HCT116 (cell line): Measurements from ENCODE around the gene LAMTOR4. TPM values are rescaled to one million over a fixed set of nuclear protein-coding genes. Genes with fewer than 3 reads are reported as not detected.

Experiments used
- ATAC-seq: fragments of 200-7000 bp; cut with Tn5 transposase; 2 replicates; pipeline ENCODE4 v1.9.1; 2020; ENCODE audit warnings: mild to moderate bottlenecking, moderate library complexity
- BruUV-seq: library from RNA; stranded (reverse); fragments of 400-500 nt; replicated peaks from 2 replicates; lab custom pipeline; 2021; lab: Mats Ljungman, UMichigan
- CTCF ChIA-PET: fragments of 300-600 bp; sonication (Branson Sonifier 250); formaldehyde crosslinking; loops from one replicate; lab custom pipeline; 2021; ENCODE audit warnings: antibody characterized with exemption; lab: Charles Lee
- POLR2A ChIA-PET: fragments of 300-600, 350-600 bp; sonication (Branson Sonifier 250); formaldehyde crosslinking; loops from one replicate; lab custom pipeline; 2021; ENCODE audit warnings: antibody characterized with exemption; lab: Charles Lee
- RAD21 ChIA-PET, 2 experiments: fragments of 300-600 bp; sonication (Branson Sonifier 250); formaldehyde crosslinking; loops; one replicate each; lab custom pipeline; 2023; ENCODE audit warnings: low total read pairs in 2 of 2; ENCODE audit not compliant: uncharacterized antibody in 2 of 2, unreplicated experiment in 2 of 2, low non-redundant PET in 1 of 2; lab: Charles Lee
- DNase-seq: peaks from one replicate; pipeline ENCODE4 v3.0.0-alpha.2; 2010; ENCODE audit warnings: low read depth, low spot score
- H2AFZ ChIP-seq: fragments of 200-600 bp; shearing (Covaris generic), sonication (generic); 2 replicates; pipeline ENCODE4 v1.6.1; 2017; ENCODE audit warnings: low read depth, mixed run types, mixed read lengths, antibody characterized with exemption, low read length; ENCODE audit not compliant: poor library complexity, severe bottlenecking
- H3K27ac ChIP-seq: 2 replicates; pipeline ENCODE4 v1.5.1; 2012; ENCODE audit warnings: low read depth, low read length
- H3K27me3 ChIP-seq: fragments of 200-600 bp; sonication (generic); 2 replicates; pipeline ENCODE4 v1.6.1; 2016; ENCODE audit warnings: mixed run types, low read length, mixed read lengths; ENCODE audit not compliant: insufficient read depth
- H3K36me3 ChIP-seq, 2 experiments: fragments of 200-500 bp in 1 of 2; fragments of 200-600 bp in 1 of 2; sonication (Bioruptor generic) in 1 of 2; sonication (generic) in 1 of 2; 2 replicates each; pipeline versions ENCODE4 v1.5.1 to v1.6.1; 2014 to 2016; ENCODE audit warnings: low read length in 2 of 2, inconsistent platforms in 1 of 2, mixed read lengths in 1 of 2, mixed run types in 1 of 2; ENCODE audit not compliant: insufficient read depth in 2 of 2, control insufficient read depth in 1 of 2
- H3K4me1 ChIP-seq, 2 experiments: fragments of 200-600 bp in 1 of 2; sonication (generic) in 1 of 2; 2 replicates each; pipeline versions ENCODE4 v1.5.1 to v1.6.1; 2012 to 2017; ENCODE audit warnings: low read length in 2 of 2, inconsistent platforms in 1 of 2, mild to moderate bottlenecking in 1 of 2, mixed read lengths in 1 of 2, mixed run types in 1 of 2, moderate library complexity in 1 of 2; ENCODE audit not compliant: insufficient read depth in 2 of 2, control insufficient read depth in 1 of 2
- H3K4me2 ChIP-seq: fragments of 200-600 bp; sonication (generic); 2 replicates; pipeline ENCODE4 v1.6.1; 2017; ENCODE audit warnings: mixed run types, low read length, mixed read lengths
- H3K4me3 ChIP-seq, 2 experiments: fragments of 200-600 bp in 1 of 2; sonication (generic) in 1 of 2; replicated peaks in 1 of 2; 2 replicates each; pipeline ENCODE4 v1.5.1; 2011 to 2016; ENCODE audit warnings: low read length in 2 of 2, control low read depth in 1 of 2, low read depth in 1 of 2, mild to moderate bottlenecking in 1 of 2, mixed read lengths in 1 of 2, mixed run types in 1 of 2
- H3K79me2 ChIP-seq: fragments of 200-600 bp; sonication (generic); 2 replicates; pipeline ENCODE4 v1.6.1; 2017; ENCODE audit warnings: mild to moderate bottlenecking, mixed run types, low read length, moderate library complexity, mixed read lengths; ENCODE audit not compliant: insufficient read depth
- H3K9ac ChIP-seq: fragments of 200-600 bp; sonication (generic); 2 replicates; pipeline ENCODE4 v1.6.1; 2016; ENCODE audit warnings: low read length, mixed read lengths
- H3K9me2 ChIP-seq: fragments of 200-600 bp; sonication (generic), shearing (Covaris generic); 2 replicates; pipeline ENCODE4 v1.6.1; 2017; ENCODE audit warnings: mixed run types, mild to moderate bottlenecking, moderate library complexity; ENCODE audit not compliant: insufficient read depth
- H3K9me3 ChIP-seq, 2 experiments: fragments of 200-500 bp in 1 of 2; fragments of 200-600 bp in 1 of 2; sonication (Bioruptor generic) in 1 of 2; sonication (generic) in 1 of 2; 2 replicates each; pipeline ENCODE4 v1.6.1; 2014 to 2017; ENCODE audit warnings: low read length in 2 of 2, mixed read lengths in 2 of 2, inconsistent platforms in 1 of 2, low read depth in 1 of 2, mild to moderate bottlenecking in 1 of 2, mixed run types in 1 of 2, moderate library complexity in 1 of 2; ENCODE audit not compliant: control insufficient read depth in 1 of 2, insufficient read depth in 1 of 2
- H4K20me1 ChIP-seq: fragments of 200-600 bp; sonication (generic), shearing (Covaris generic); 2 replicates; pipeline ENCODE4 v1.6.1; 2017; ENCODE audit warnings: mixed run types, mild to moderate bottlenecking, moderate library complexity; ENCODE audit not compliant: insufficient read depth
- ATF3 ChIP-seq: IDR thresholded peaks from 2 replicates; pipeline ENCODE4 v1.6.1; 2012
- CEBPB ChIP-seq: IDR thresholded peaks from 2 replicates; pipeline ENCODE4 v1.6.1; 2012; ENCODE audit warnings: low read depth
- CTCF ChIP-seq, 3 experiments: fragments of 200-600 bp in 1 of 3; sonication (generic) in 1 of 3; IDR thresholded peaks in 2 of 3; conservative IDR thresholded peaks in 1 of 3; 2 replicates each; pipeline ENCODE4 v1.5.1; 2012 to 2017; ENCODE audit warnings: low read depth in 2 of 3, low read length in 2 of 3, antibody characterized with exemption in 1 of 3, borderline replicate concordance in 1 of 3, control low read depth in 1 of 3, mild to moderate bottlenecking in 1 of 3, mixed read lengths in 1 of 3, mixed run types in 1 of 3, moderate library complexity in 1 of 3; ENCODE audit not compliant: insufficient read depth in 1 of 3
- EGR1 ChIP-seq: IDR thresholded peaks from 2 replicates; pipeline ENCODE4 v1.6.1; 2012; ENCODE audit warnings: low read depth
- EZH2phosphoT487 ChIP-seq: fragments of 200-600 bp; IDR thresholded peaks from 2 replicates; pipeline ENCODE4 v1.6.1; 2018; ENCODE audit warnings: antibody characterized with exemption, borderline replicate concordance
- FOSL1 ChIP-seq: IDR thresholded peaks from 2 replicates; pipeline ENCODE4 v1.6.1; 2012; ENCODE audit warnings: low read depth
- JUND ChIP-seq: IDR thresholded peaks from 2 replicates; pipeline ENCODE4 v1.6.1; 2012
- POLR2AphosphoS5 ChIP-seq: IDR thresholded peaks from 2 replicates; pipeline ENCODE4 v1.6.1; 2011; ENCODE audit warnings: mild to moderate bottlenecking, low read depth, low read length, moderate library complexity
- TCF7L2 ChIP-seq: IDR thresholded peaks from 2 replicates; pipeline ENCODE4 v1.7.0; 2011; ENCODE audit warnings: borderline replicate concordance, inconsistent platforms; ENCODE audit not compliant: insufficient read depth, insufficient read length; ENCODE audit errors: extremely low read depth
- YY1 ChIP-seq: IDR thresholded peaks from 2 replicates; pipeline ENCODE4 v1.6.1; 2011; ENCODE audit warnings: low read length, low read depth, moderate library complexity, mild to moderate bottlenecking; ENCODE audit not compliant: insufficient replicate concordance; ENCODE audit errors: extremely low read depth
- ZBTB33 ChIP-seq: IDR thresholded peaks from 2 replicates; pipeline ENCODE4 v1.6.1; 2011; ENCODE audit warnings: mild to moderate bottlenecking, low read length, moderate library complexity; ENCODE audit not compliant: insufficient replicate concordance; ENCODE audit errors: extremely low read depth
- ZNF274 ChIP-seq: fragments of 200-500 bp; sonication (Bioruptor generic); IDR thresholded peaks from 2 replicates; pipeline ENCODE4 v1.6.1; 2014; ENCODE audit warnings: mild to moderate bottlenecking, low read depth, low read length, inconsistent platforms
- intact Hi-C: fragments of 100-400 bp; cut with micrococcal nuclease; formaldehyde crosslinking; loops from 2 replicates; pipeline ENCODE4 v1.10.0; 2022
- total RNA-seq: library from RNA; stranded (reverse); gene quantifications from one replicate; pipeline ENCODE4 v1.2.1, GENCODE V29; 2021; ENCODE audit not compliant: unreplicated experiment

The LAMTOR4 gene
- total RNA-seq, 1 experiment from 2014 or later: 152 TPM

- Histone ChIP-seq H3K27ac (no peak overlapping the region; the same call in 1 of the 2 replicates), H3K79me2 (peaks cover 34% of the 10 kb centered on the region), H3K9ac (no peak overlapping the region), H2AFZ (no peak overlapping the region), H3K4me1 (peaks cover 14 to 29% of the 10 kb centered on the region in 2 experiments), H3K4me3 (no peak overlapping the region), H3K9me3 (no peaks in the 10 kb centered on the region), H3K4me2 (no peak overlapping the region), H3K36me3 (peaks cover 14 to 16% of the 10 kb centered on the region in 2 experiments; a peak in 3 of 4 replicates), H4K20me1 (no peaks in the 10 kb centered on the region), H3K9me2 (no peaks in the 10 kb centered on the region), H3K27me3 (no peaks in the 10 kb centered on the region)
- ChIA-PET CTCF (no interaction called here), POLR2A (no interaction called here), RAD21 (no interaction called here)
- BruUV-seq: no TSS peak
- no peak for DNase-seq
- TF ChIP-seq POLR2AphosphoS5: peak; percentile 27; the same call in 1 of the 2 replicates
- no peak for TF ChIP-seq JUND
- intact Hi-C loops: no loop called here
- no peak for ATAC-seq
These were observed 6.2 kb downstream of the LAMTOR4 start for GRCh38 chr7:100154651-100155491.

GRCh38 chr7:100155553-100156317 lies 7.0 kb downstream of the LAMTOR4 start:
- DNase-seq: no peak
- Histone ChIP-seq H3K9me3 (no peaks in the 10 kb centered on the region), H3K4me1 (peaks cover 12 to 22% of the 10 kb centered on the region in 2 experiments), H3K9ac (no peak overlapping the region), H3K79me2 (peaks cover 29% of the 10 kb centered on the region)
- ATAC-seq: no peak
- TF ChIP-seq ATF3 (no peak), FOSL1 (no peak), ZNF274 (no peak), EZH2phosphoT487 (no peak), EGR1 (no peak), CEBPB (no peak), CTCF (IDR thresholded peaks at IDR 0.05 in 2 of 3, conservative IDR thresholded peaks at IDR 0.05 in 1 of 3; ENCODE audit: borderline replicate concordance in 1 of 3, insufficient read depth in 1 of 3, low read depth in 2 of 3, low read length in 2 of 3) (no peak), TCF7L2 (no peak), ZBTB33 (no peak), YY1 (no peak)
- TF ChIP-seq, all 23 proteins: peak for 0
- ChIA-PET POLR2A (no interaction called here), RAD21 (no interaction called here), CTCF (no interaction called here)
- intact Hi-C loops: no loop called here
- Histone ChIP-seq H3K36me3 (peaks cover 14 to 16% of the 10 kb centered on the region in 2 experiments; a peak in 3 of 4 replicates), H3K4me3 (no peak overlapping the region), H2AFZ (no peak overlapping the region), H3K4me2 (no peak overlapping the region), H4K20me1 (no peaks in the 10 kb centered on the region), H3K27ac (peak overlapping the region; percentile 91; the same call in 1 of the 2 replicates), H3K9me2 (no peaks in the 10 kb centered on the region), H3K27me3 (no peaks in the 10 kb centered on the region)
- BruUV-seq: no TSS peak
